ENCODE results near the gene BBIP1.

DNA sequence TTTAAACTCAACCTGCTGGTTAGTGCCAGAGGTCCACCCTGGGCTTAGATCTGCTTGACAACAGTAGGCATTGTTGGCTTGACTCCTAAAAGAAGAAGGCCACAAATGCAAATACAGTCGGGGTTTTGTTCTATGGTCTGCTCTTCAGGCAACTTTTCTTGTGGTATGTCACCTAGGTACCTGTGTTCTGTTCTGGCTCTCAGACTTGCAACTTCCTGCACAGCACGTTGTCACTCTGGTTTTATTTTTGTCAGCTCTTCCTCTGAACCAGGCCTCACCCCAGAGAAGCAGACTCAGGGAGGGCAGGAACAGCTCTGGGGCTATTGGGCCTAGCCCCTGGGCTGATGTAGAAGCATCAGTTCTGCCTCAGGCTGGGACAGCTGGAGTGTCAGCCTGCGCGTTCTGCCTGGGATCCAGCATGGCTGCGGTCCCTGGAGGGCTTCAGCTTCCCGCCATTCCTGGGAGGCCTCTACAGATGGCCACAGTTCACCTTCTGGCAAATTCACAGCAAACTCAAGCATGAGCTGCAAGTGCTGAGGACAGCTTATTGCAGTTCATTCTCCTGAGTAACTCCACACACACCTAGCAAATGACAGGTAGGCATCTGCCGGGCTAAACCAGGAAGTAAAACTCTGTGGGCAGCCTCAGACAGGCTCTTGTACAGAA lies 58.3 kb downstream of the BBIP1 start:
- TF ChIP-seq, protein P1, sequence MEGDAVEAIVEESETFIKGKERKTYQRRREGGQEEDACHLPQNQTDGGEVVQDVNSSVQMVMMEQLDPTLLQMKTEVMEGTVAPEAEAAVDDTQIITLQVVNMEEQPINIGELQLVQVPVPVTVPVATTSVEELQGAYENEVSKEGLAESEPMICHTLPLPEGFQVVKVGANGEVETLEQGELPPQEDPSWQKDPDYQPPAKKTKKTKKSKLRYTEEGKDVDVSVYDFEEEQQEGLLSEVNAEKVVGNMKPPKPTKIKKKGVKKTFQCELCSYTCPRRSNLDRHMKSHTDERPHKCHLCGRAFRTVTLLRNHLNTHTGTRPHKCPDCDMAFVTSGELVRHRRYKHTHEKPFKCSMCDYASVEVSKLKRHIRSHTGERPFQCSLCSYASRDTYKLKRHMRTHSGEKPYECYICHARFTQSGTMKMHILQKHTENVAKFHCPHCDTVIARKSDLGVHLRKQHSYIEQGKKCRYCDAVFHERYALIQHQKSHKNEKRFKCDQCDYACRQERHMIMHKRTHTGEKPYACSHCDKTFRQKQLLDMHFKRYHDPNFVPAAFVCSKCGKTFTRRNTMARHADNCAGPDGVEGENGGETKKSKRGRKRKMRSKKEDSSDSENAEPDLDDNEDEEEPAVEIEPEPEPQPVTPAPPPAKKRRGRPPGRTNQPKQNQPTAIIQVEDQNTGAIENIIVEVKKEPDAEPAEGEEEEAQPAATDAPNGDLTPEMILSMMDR (IDR thresholded peaks at IDR 0.05) = no peak
- TF ChIP-seq POLR2A (IDR thresholded peaks at IDR 0.05) = peak in 1 of 2 donors; percentile 6
